ENCODE results near the gene SLC41A3. TPM values are rescaled to one million over a fixed set of nuclear protein-coding genes. Genes with fewer than 3 reads are reported as not detected.

Gene SLC41A3
- total RNA-seq, 1 donor from 2014 or later = 17.9 TPM

GRCh38 chr3:126106336-126107202, 22.6 kb upstream of the SLC41A3 start:
- Mint-ChIP-seq H3K4me3 (no peak overlapping the region), H3K4me1 (no peaks in the 10 kb centered on the region), H3K36me3 (ENCODE audit: low read depth) (no peaks in the 10 kb centered on the region), H3K9me3 (no peaks in the 10 kb centered on the region), H3K27me3 (no peaks in the 10 kb centered on the region), H3K27ac (no peak overlapping the region)
- intact Hi-C loops (cut with micrococcal nuclease) = no loop called here
- no peak for DNase-seq

- Mint-ChIP-seq H3K27ac (no peak overlapping the region), H3K36me3 (ENCODE audit: low read depth) (no peaks in the 10 kb centered on the region), H3K27me3 (no peaks in the 10 kb centered on the region), H3K4me1 (no peaks in the 10 kb centered on the region), H3K9me3 (no peaks in the 10 kb centered on the region), H3K4me3 (no peak overlapping the region)
- DNase-seq = no peak
- intact Hi-C loops (cut with micrococcal nuclease) = no loop called here
Measured at GRCh38 chr3:126105691-126106187, 21.8 kb upstream of the SLC41A3 start.

- no peak overlapping the region for H3K4me3 Mint-ChIP-seq
- no peaks in the 10 kb centered on the region for H3K4me1 Mint-ChIP-seq
- no peaks in the 10 kb centered on the region for H3K9me3 Mint-ChIP-seq
- intact Hi-C loops (cut with micrococcal nuclease) = no loop called here
- H3K27ac Mint-ChIP-seq = no peak overlapping the region
- no peaks in the 10 kb centered on the region for H3K36me3 Mint-ChIP-seq (ENCODE audit: low read depth)
- no peak for DNase-seq
- H3K27me3 Mint-ChIP-seq = no peaks in the 10 kb centered on the region
Measured at GRCh38 chr3:126104742-126105605, 21.1 kb upstream of the SLC41A3 start.

GRCh38 chr3:126104028-126104635, 20.2 kb upstream of the SLC41A3 start:
- Mint-ChIP-seq H3K27ac (no peak overlapping the region), H3K36me3 (ENCODE audit: low read depth) (no peaks in the 10 kb centered on the region), H3K4me1 (no peaks in the 10 kb centered on the region), H3K9me3 (no peaks in the 10 kb centered on the region), H3K27me3 (no peaks in the 10 kb centered on the region), H3K4me3 (no peak overlapping the region)
- intact Hi-C loops (cut with micrococcal nuclease) = no loop called here
- no peak for DNase-seq

GRCh38 chr3:126103121-126104027, 19.4 kb upstream of the SLC41A3 start:
- DNase-seq = no peak
- intact Hi-C loops (cut with micrococcal nuclease) = no loop called here
- no peaks in the 10 kb centered on the region for H3K4me1 Mint-ChIP-seq
- H3K27me3 Mint-ChIP-seq = no peaks in the 10 kb centered on the region
- no peak overlapping the region for H3K4me3 Mint-ChIP-seq
- no peak overlapping the region for H3K27ac Mint-ChIP-seq
- no peaks in the 10 kb centered on the region for H3K36me3 Mint-ChIP-seq (ENCODE audit: low read depth)
- no peaks in the 10 kb centered on the region for H3K9me3 Mint-ChIP-seq

- no peak for DNase-seq
- H3K4me3 Mint-ChIP-seq = no peak overlapping the region
- intact Hi-C loops (cut with micrococcal nuclease) = no loop called here
- no peaks in the 10 kb centered on the region for H3K27me3 Mint-ChIP-seq
- no peaks in the 10 kb centered on the region for H3K4me1 Mint-ChIP-seq
- H3K36me3 Mint-ChIP-seq (ENCODE audit: low read depth) = no peaks in the 10 kb centered on the region
- no peak overlapping the region for H3K27ac Mint-ChIP-seq
- no peaks in the 10 kb centered on the region for H3K9me3 Mint-ChIP-seq
Measured at GRCh38 chr3:126102530-126102951, 18.6 kb upstream of the SLC41A3 start.

GRCh38 chr3:126102011-126102410, 18.1 kb upstream of the SLC41A3 start:
- Mint-ChIP-seq H3K4me3 (no peak overlapping the region), H3K27me3 (no peaks in the 10 kb centered on the region), H3K27ac (no peak overlapping the region), H3K36me3 (ENCODE audit: low read depth) (no peaks in the 10 kb centered on the region), H3K9me3 (no peaks in the 10 kb centered on the region), H3K4me1 (no peaks in the 10 kb centered on the region)
- no peak for DNase-seq
- intact Hi-C loops (cut with micrococcal nuclease) = no loop called here

DNA sequence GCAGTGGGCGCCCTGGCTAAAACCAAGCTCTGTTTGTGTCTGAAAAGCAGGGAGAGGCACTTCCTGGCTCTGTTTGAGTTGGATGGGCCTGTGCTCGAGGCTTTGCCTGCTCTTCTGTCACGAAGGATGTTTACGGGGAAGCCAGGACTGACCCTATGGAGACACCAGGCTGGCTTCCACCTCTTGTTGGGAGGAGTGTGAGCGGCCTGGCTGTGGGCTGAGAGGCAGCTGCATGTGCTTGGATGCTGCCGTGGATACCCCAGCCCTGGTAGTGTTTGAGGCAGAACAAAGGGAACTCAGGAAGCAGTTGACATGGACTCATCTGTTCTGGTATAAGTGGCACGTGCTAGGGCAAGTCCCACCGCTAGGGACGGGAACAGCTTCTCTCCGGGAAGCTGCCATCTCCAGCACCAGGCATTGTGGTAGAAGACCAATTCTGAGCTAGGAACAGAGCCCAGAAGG, 17.6 kb upstream of the SLC41A3 start:
- no peak overlapping the region for H3K27ac Mint-ChIP-seq
- DNase-seq = no peak
- H3K4me1 Mint-ChIP-seq = no peaks in the 10 kb centered on the region
- no peaks in the 10 kb centered on the region for H3K27me3 Mint-ChIP-seq
- no peaks in the 10 kb centered on the region for H3K9me3 Mint-ChIP-seq
- H3K36me3 Mint-ChIP-seq (ENCODE audit: low read depth) = no peaks in the 10 kb centered on the region
- intact Hi-C loops (cut with micrococcal nuclease) = no loop called here
- H3K4me3 Mint-ChIP-seq = no peak overlapping the region

DNA sequence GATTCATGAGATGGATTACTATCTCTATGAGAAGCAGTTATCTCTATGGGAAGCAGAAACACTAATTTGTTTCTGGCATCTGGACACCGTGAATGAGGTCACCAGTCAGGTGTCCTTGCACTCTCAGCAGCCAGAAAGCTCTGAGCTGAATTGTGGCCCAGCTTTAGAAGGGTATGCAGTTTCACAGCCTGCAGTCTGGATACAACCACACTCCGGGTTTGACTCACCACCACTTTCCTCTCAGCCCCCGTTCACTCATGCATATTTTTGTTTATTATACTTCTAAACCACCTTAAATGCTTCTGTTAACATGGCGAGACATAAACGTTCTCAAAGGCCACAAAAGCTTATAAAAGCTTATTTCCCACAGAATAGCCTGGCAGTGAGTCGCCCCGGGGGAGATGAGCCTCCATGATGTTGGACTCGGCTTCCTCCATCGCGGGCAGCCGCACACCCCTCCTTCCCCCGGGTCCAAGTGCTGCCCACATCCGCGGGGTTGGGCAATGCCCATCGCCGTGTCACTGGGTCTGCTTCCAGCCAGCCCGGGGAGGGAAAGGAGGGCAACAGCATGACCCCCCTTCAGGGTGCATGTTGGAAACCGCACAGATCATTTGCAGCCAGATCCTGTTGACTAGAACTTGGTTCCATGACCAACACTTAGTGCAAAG, 16.8 kb upstream of the SLC41A3 start:
- H3K9me3 Mint-ChIP-seq = no peaks in the 10 kb centered on the region

DNA sequence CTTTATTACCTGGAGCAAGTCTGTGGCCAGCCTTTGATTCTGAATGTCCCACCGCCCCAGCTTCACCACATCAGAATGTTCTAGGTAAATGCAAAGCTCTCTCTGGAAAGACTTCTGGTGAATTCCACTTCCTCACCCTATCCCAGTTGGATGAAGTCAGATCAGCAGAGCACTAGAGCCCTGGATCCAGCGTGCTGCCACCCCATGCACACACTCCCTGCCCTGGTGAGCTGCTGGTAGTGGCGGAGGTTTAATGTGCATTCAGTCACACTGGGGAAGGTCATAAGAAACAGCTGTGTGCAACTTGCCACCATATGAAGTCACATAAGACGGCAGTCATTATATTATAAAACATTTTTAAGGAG, 16.3 kb upstream of the SLC41A3 start:
- H3K27ac Mint-ChIP-seq = no peak overlapping the region
- no peaks in the 10 kb centered on the region for H3K27me3 Mint-ChIP-seq
- DNase-seq = no peak
- H3K4me3 Mint-ChIP-seq = no peak overlapping the region
- intact Hi-C loops (cut with micrococcal nuclease) = no loop called here
- H3K4me1 Mint-ChIP-seq = no peaks in the 10 kb centered on the region
- H3K9me3 Mint-ChIP-seq = peaks cover 4% of the 10 kb centered on the region
- H3K36me3 Mint-ChIP-seq (ENCODE audit: low read depth) = peaks cover 3% of the 10 kb centered on the region

More for the DNA sequence above, 16.8 kb upstream of the SLC41A3 start:
- H3K36me3 Mint-ChIP-seq (ENCODE audit: low read depth) = no peaks in the 10 kb centered on the region
- DNase-seq = no peak
- H3K4me3 Mint-ChIP-seq = no peak overlapping the region
- intact Hi-C loops (cut with micrococcal nuclease) = no loop called here
- H3K27ac Mint-ChIP-seq = no peak overlapping the region
- H3K4me1 Mint-ChIP-seq = no peaks in the 10 kb centered on the region
- no peaks in the 10 kb centered on the region for H3K27me3 Mint-ChIP-seq

GRCh38 chr3:126098391-126098858, 14.5 kb upstream of the SLC41A3 start:
- intact Hi-C loops (cut with micrococcal nuclease) = no loop called here
- no peaks in the 10 kb centered on the region for H3K4me1 Mint-ChIP-seq
- no peak overlapping the region for H3K27ac Mint-ChIP-seq
- H3K27me3 Mint-ChIP-seq = peaks cover 3% of the 10 kb centered on the region
- no peak for DNase-seq
- H3K9me3 Mint-ChIP-seq = peaks cover 12% of the 10 kb centered on the region
- peaks cover 3% of the 10 kb centered on the region for H3K36me3 Mint-ChIP-seq (ENCODE audit: low read depth)
- no peak overlapping the region for H3K4me3 Mint-ChIP-seq

- Mint-ChIP-seq H3K4me3 (no peak overlapping the region), H3K9me3 (peaks cover 12% of the 10 kb centered on the region), H3K4me1 (no peaks in the 10 kb centered on the region), H3K36me3 (ENCODE audit: low read depth) (peaks cover 3% of the 10 kb centered on the region), H3K27ac (no peak overlapping the region), H3K27me3 (peaks cover 3% of the 10 kb centered on the region)
- intact Hi-C loops (cut with micrococcal nuclease) = no loop called here
- DNase-seq = no peak
Measured at GRCh38 chr3:126097801-126098200, 13.9 kb upstream of the SLC41A3 start.
